PFSK-1 (cell line): ENCODE measurements around the gene EIF2A.

Experiments
- FOXP2 ChIP-seq: optimal IDR thresholded peaks from 2 replicates; pipeline ENCODE3; 2011; ENCODE audit warnings: borderline replicate concordance, control low read depth, inconsistent platforms; ENCODE audit not compliant: insufficient read depth; ENCODE audit errors: extremely low read length, extremely low read depth
- POLR2AphosphoS5 ChIP-seq: IDR thresholded peaks from 2 replicates; pipeline ENCODE4 v1.6.1; 2012; ENCODE audit warnings: low read depth, mild to moderate bottlenecking, control low read depth, low read length, moderate library complexity
- SIN3A ChIP-seq: IDR thresholded peaks from 2 replicates; pipeline ENCODE4 v1.6.1; 2012; ENCODE audit warnings: mild to moderate bottlenecking, low read length, moderate library complexity, borderline replicate concordance; ENCODE audit not compliant: insufficient read depth
- TAF1 ChIP-seq: IDR thresholded peaks from 2 replicates; pipeline ENCODE4 v1.6.1; 2012; ENCODE audit warnings: low read length, control low read depth, borderline replicate concordance; ENCODE audit not compliant: insufficient read depth
- TF ChIP-seq, protein P1 (sequence below), 2 experiments: IDR thresholded peaks; 2 replicates each; pipeline versions ENCODE4 v1.6.1 to v1.8.0; 2011 to 2012; ENCODE audit warnings: low read depth in 2 of 2, low read length in 2 of 2, control low read depth in 1 of 2, inconsistent platforms in 1 of 2, mild to moderate bottlenecking in 1 of 2, moderate library complexity in 1 of 2; ENCODE audit not compliant: insufficient read depth in 1 of 2

DNA sequence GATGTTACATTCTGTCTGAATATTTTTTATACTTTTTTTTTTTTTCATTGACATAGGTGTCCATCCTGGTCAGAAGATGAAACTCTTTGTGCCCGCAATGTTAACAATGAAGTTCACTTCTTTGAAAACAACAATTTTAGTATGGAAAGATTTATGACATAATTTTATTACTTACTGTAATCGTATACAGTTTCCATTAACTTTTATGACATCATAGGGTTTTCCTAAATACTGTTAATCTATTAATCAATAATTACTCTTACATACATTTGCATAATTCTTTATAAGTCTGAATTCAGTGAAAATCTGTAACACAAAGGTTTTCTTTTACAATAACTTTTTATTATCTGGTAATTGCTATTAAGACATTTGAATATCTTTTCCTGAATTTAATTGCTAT, 17.7 kb downstream of the EIF2A start:
- no peak for TF ChIP-seq TAF1
- TF ChIP-seq POLR2AphosphoS5, result no peak
- TF ChIP-seq SIN3A, result no peak
- TF ChIP-seq, protein P1, sequence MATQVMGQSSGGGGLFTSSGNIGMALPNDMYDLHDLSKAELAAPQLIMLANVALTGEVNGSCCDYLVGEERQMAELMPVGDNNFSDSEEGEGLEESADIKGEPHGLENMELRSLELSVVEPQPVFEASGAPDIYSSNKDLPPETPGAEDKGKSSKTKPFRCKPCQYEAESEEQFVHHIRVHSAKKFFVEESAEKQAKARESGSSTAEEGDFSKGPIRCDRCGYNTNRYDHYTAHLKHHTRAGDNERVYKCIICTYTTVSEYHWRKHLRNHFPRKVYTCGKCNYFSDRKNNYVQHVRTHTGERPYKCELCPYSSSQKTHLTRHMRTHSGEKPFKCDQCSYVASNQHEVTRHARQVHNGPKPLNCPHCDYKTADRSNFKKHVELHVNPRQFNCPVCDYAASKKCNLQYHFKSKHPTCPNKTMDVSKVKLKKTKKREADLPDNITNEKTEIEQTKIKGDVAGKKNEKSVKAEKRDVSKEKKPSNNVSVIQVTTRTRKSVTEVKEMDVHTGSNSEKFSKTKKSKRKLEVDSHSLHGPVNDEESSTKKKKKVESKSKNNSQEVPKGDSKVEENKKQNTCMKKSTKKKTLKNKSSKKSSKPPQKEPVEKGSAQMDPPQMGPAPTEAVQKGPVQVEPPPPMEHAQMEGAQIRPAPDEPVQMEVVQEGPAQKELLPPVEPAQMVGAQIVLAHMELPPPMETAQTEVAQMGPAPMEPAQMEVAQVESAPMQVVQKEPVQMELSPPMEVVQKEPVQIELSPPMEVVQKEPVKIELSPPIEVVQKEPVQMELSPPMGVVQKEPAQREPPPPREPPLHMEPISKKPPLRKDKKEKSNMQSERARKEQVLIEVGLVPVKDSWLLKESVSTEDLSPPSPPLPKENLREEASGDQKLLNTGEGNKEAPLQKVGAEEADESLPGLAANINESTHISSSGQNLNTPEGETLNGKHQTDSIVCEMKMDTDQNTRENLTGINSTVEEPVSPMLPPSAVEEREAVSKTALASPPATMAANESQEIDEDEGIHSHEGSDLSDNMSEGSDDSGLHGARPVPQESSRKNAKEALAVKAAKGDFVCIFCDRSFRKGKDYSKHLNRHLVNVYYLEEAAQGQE (IDR thresholded peaks at IDR 0.05; ENCODE audit: insufficient read depth in 1 of 2, low read depth in 2 of 2, low read length in 2 of 2), result no peak
- TF ChIP-seq FOXP2, result no peak
